ENCODE measurements around the gene PTPRG.

GRCh38 chr3:61613666-61614065 lies 52.3 kb downstream of the PTPRG start:
- TF ChIP-seq EZH2 (IDR thresholded peaks at IDR 0.05; ENCODE audit: insufficient read depth, poor library complexity, severe bottlenecking) (no peak), EZH2phosphoT487 (IDR thresholded peaks at IDR 0.05; ENCODE audit: insufficient read depth, low read depth) (no peak)

All from GM23248 (cell line).